ENCODE results near the gene AIP. TPM values are rescaled to one million over a fixed set of nuclear protein-coding genes. Genes with fewer than 3 reads are reported as not detected.
A peak's percentile ranks its signal among the peaks of the same experiment; 100 is the strongest.
"Not testable (repeated sequence)": the region's sequence is repeated elsewhere in the genome, so short reads cannot be mapped to it uniquely, and the experiment has no call there.

AIP gene
- total and polyA plus RNA-seq, 2 donors (not counting 1 experiment from before 2014, with no cell fraction given), result 127 to 205 TPM

GRCh38 chr11:67465189-67465510 lies 17.7 kb upstream of the AIP start:
- ChIA-PET POLR2A (interaction anchor here (0.6 to 10.4 kb wide), 22 partner anchors 11 to 844 kb away, joined by 3 to 215 read pairs (median 4); partner anchors contain the start of genes AIP, CLCF1, CORO1B and PITPNM1), CTCF (interaction anchor here (0.6 to 1.8 kb wide), 7 partner anchors 18 to 164 kb away, joined by 3 to 9 read pairs (median 4); partner anchors contain the start of genes AIP, PPP1CA and PTPRCAP)
- Histone ChIP-seq H4K20me1 (ENCODE audit: control insufficient read depth, insufficient read depth, low read length, poor library complexity, severe bottlenecking) (peaks cover 10% of the 10 kb centered on the region), H3K27ac (ENCODE audit: low read length in 2 of 2) (peak overlapping the region; percentile 82 to 94), H3K9me3 (ENCODE audit: control extremely low read depth in 1 of 3, control insufficient read depth in 2 of 3, insufficient read depth in 1 of 3, low read length in 2 of 3) (peaks cover 0 to 12% (median 0%) of the 10 kb centered on the region in 3 donors), H3K27me3 (replicated peaks in 1 of 4; ENCODE audit: control extremely low read depth in 1 of 4, control insufficient read depth in 3 of 4, insufficient read depth in 4 of 4, low read length in 3 of 4) (no peaks in the 10 kb centered on the region), H3K4me2 (replicated peaks; ENCODE audit: low read depth, low read length, poor library complexity, severe bottlenecking) (peak overlapping the region; percentile 97), H3K4me3 (ENCODE audit: control extremely low read depth in 1 of 5, extremely low read depth in 1 of 5, insufficient read depth in 1 of 5, low read depth in 2 of 5, low read length in 4 of 5) (peak overlapping the region; percentile 70 to 78 (median 75)), H3K79me2 (ENCODE audit: control insufficient read depth, insufficient read depth, low read length) (peaks cover 57% of the 10 kb centered on the region), H3K36me3 (replicated peaks in 1 of 2; ENCODE audit: control extremely low read depth in 1 of 2, control insufficient read depth in 1 of 2, extremely low read depth in 1 of 2, insufficient read depth in 2 of 2, low read length in 1 of 2) (peaks cover 2 to 9% of the 10 kb centered on the region in 2 experiments), H3K9ac (ENCODE audit: low read length) (peak overlapping the region; percentile 91), H3K4me1 (ENCODE audit: control insufficient read depth in 2 of 2, insufficient read depth in 2 of 2, low read length in 2 of 2) (peaks cover 54 to 90% of the 10 kb centered on the region in 2 donors), H2AFZ (ENCODE audit: insufficient read depth, low read depth, low read length, poor library complexity, severe bottlenecking) (peak overlapping the region; percentile 83)
- no peak for TF ChIP-seq CTCF (IDR thresholded peaks at IDR 0.05)
- DNase-seq (no peak), ATAC-seq (ENCODE audit: low read depth) (no peak)
- Mint-ChIP-seq H3K27me3 (no peaks in the 10 kb centered on the region), H3K4me1 (peaks cover 61% of the 10 kb centered on the region), H3K27ac (peak overlapping the region; percentile 97), H3K4me3 (peak overlapping the region; percentile 89), H3K9me3 (ENCODE audit: insufficient read depth) (no peaks in the 10 kb centered on the region)
- WGBS (ENCODE audit: insufficient coverage), result 83% methylated on average over 3 of the region's 3 CpGs
- intact Hi-C loops (cut with micrococcal nuclease), result no loop called here

- H3K9me3 Mint-ChIP-seq (ENCODE audit: insufficient read depth); H3K27me3 ChIP-seq (replicated peaks in 1 of 4; ENCODE audit: control extremely low read depth in 1 of 4, control insufficient read depth in 3 of 4, insufficient read depth in 4 of 4, low read length in 3 of 4); ATAC-seq (ENCODE audit: low read depth); H4K20me1 ChIP-seq (ENCODE audit: control insufficient read depth, insufficient read depth, low read length, poor library complexity, severe bottlenecking); DNase-seq; H3K36me3 ChIP-seq (replicated peaks in 1 of 2; ENCODE audit: control extremely low read depth in 1 of 2, control insufficient read depth in 1 of 2, extremely low read depth in 1 of 2, insufficient read depth in 2 of 2, low read length in 1 of 2); H3K27me3 Mint-ChIP-seq; intact Hi-C loops (cut with micrococcal nuclease): not testable (repeated sequence)
- ChIA-PET CTCF (interaction anchor here (0.6 to 1.8 kb wide), 8 partner anchors 17 to 163 kb away, joined by 3 to 9 read pairs (median 4); partner anchors contain the start of genes AIP, PPP1CA and PTPRCAP), POLR2A (interaction anchor here (0.6 to 10.4 kb wide), 21 partner anchors 11 to 845 kb away, joined by 3 to 215 read pairs (median 4); partner anchors contain the start of genes AIP, CLCF1, CORO1B and PITPNM1)
- H3K4me1 Mint-ChIP-seq, result peaks cover 62% of the 10 kb centered on the region
- Histone ChIP-seq H3K4me1 (ENCODE audit: control insufficient read depth in 2 of 2, insufficient read depth in 2 of 2, low read length in 2 of 2) (peaks cover 55 to 88% of the 10 kb centered on the region in 2 donors), H3K9me3 (ENCODE audit: control extremely low read depth in 1 of 3, control insufficient read depth in 2 of 3, insufficient read depth in 1 of 3, low read length in 2 of 3) (peaks cover 0 to 12% (median 0%) of the 10 kb centered on the region in 3 donors), H3K79me2 (ENCODE audit: control insufficient read depth, insufficient read depth, low read length) (peaks cover 57% of the 10 kb centered on the region), H3K27ac (ENCODE audit: low read length in 2 of 2) (peak overlapping the region; percentile 82 to 94), H3K4me3 (ENCODE audit: control extremely low read depth in 1 of 5, extremely low read depth in 1 of 5, insufficient read depth in 1 of 5, low read depth in 2 of 5, low read length in 4 of 5) (peak overlapping the region in 4 of 5 experiments; percentile 70 to 78 (median 76)), H3K4me2 (replicated peaks; ENCODE audit: low read depth, low read length, poor library complexity, severe bottlenecking) (peak overlapping the region; percentile 97), H2AFZ (ENCODE audit: insufficient read depth, low read depth, low read length, poor library complexity, severe bottlenecking) (peak overlapping the region; percentile 83), H3K9ac (ENCODE audit: low read length) (peak overlapping the region; percentile 91)
- peak overlapping the region; percentile 89 for H3K4me3 Mint-ChIP-seq
- peak overlapping the region; percentile 97 for H3K27ac Mint-ChIP-seq
- WGBS (ENCODE audit: insufficient coverage), result 83% methylated on average over 1 of the region's 2 CpGs
Observed at GRCh38 chr11:67465530-67465929, 17.3 kb upstream of the AIP start.
